Measurements from ENCODE around the gene UNC93A. TPM values are rescaled to one million over a fixed set of nuclear protein-coding genes. Genes with fewer than 3 reads are reported as not detected.
"Not testable (repeated sequence)": the region's sequence is repeated elsewhere in the genome, so short reads cannot be mapped to it uniquely, and the experiment has no call there.

The UNC93A gene
- total RNA-seq = not detected in 2 replicates
- total RNA-seq (2013) = not detected
- polyA plus RNA-seq = not detected in 2 replicates
- not detected in 2 replicates for polyA minus RNA-seq

- 47% methylated on average over 3 of the region's 7 CpGs for WGBS (ENCODE audit: insufficient coverage)
- no peaks in the 10 kb centered on the region for H3K4me1 Mint-ChIP-seq
- Histone ChIP-seq H3K4me2 (replicated peaks; ENCODE audit: low read depth, low read length, poor library complexity, severe bottlenecking) (no peak within 1 kb of the TSS), H3K36me3 (replicated peaks in 1 of 2; ENCODE audit: control extremely low read depth in 1 of 2, control insufficient read depth in 1 of 2, extremely low read depth in 1 of 2, insufficient read depth in 2 of 2, low read length in 1 of 2) (no peaks in the 10 kb centered on the region), H3K4me3 (ENCODE audit: control extremely low read depth in 1 of 5, extremely low read depth in 1 of 5, insufficient read depth in 1 of 5, low read depth in 2 of 5, low read length in 4 of 5) (no peak within 1 kb of the TSS), H3K9ac (ENCODE audit: low read length) (no peak within 1 kb of the TSS), H3K27ac (ENCODE audit: low read length in 2 of 2) (no peak within 1 kb of the TSS), H3K79me2 (ENCODE audit: control insufficient read depth, insufficient read depth, low read length) (no peaks in the 10 kb centered on the region), H2AFZ (ENCODE audit: insufficient read depth, low read depth, low read length, poor library complexity, severe bottlenecking) (no peak within 1 kb of the TSS), H3K9me3 (ENCODE audit: control extremely low read depth in 1 of 3, control insufficient read depth in 2 of 3, insufficient read depth in 1 of 3, low read length in 2 of 3) (peaks cover 0 to 2% (median 0%) of the 10 kb centered on the region in 3 donors), H3K27me3 (replicated peaks in 1 of 4; ENCODE audit: control extremely low read depth in 1 of 4, control insufficient read depth in 3 of 4, insufficient read depth in 4 of 4, low read length in 3 of 4) (peaks cover 0 to 5% (median 2%) of the 10 kb centered on the region in 4 experiments), H3K4me1 (ENCODE audit: control insufficient read depth in 2 of 2, insufficient read depth in 2 of 2, low read length in 2 of 2) (no peaks in the 10 kb centered on the region), H4K20me1 (ENCODE audit: control insufficient read depth, insufficient read depth, low read length, poor library complexity, severe bottlenecking) (no peaks in the 10 kb centered on the region)
- intact Hi-C loops (cut with micrococcal nuclease) = no loop called here
- DNase-seq = no peak
- POLR2A ChIA-PET = no interaction called here
- H3K27ac Mint-ChIP-seq = no peak within 1 kb of the TSS
- CTCF ChIA-PET = interaction anchor here (0.6 to 5.2 kb wide), 7 partner anchors 7 to 515 kb away, joined by 3 to 53 read pairs (median 5); no protein-coding TSS in a partner anchor
- H3K4me3 Mint-ChIP-seq = no peak within 1 kb of the TSS
- peaks cover 14% of the 10 kb centered on the region for H3K27me3 Mint-ChIP-seq
- H3K9me3 Mint-ChIP-seq (ENCODE audit: insufficient read depth) = no peaks in the 10 kb centered on the region
- no peak for ATAC-seq (ENCODE audit: low read depth)
- TF ChIP-seq EZH2 (IDR thresholded peaks at IDR 0.05; ENCODE audit: borderline replicate concordance, insufficient read depth, low read depth, low read length, poor library complexity, severe bottlenecking) = no peak
- TF ChIP-seq, protein P1, sequence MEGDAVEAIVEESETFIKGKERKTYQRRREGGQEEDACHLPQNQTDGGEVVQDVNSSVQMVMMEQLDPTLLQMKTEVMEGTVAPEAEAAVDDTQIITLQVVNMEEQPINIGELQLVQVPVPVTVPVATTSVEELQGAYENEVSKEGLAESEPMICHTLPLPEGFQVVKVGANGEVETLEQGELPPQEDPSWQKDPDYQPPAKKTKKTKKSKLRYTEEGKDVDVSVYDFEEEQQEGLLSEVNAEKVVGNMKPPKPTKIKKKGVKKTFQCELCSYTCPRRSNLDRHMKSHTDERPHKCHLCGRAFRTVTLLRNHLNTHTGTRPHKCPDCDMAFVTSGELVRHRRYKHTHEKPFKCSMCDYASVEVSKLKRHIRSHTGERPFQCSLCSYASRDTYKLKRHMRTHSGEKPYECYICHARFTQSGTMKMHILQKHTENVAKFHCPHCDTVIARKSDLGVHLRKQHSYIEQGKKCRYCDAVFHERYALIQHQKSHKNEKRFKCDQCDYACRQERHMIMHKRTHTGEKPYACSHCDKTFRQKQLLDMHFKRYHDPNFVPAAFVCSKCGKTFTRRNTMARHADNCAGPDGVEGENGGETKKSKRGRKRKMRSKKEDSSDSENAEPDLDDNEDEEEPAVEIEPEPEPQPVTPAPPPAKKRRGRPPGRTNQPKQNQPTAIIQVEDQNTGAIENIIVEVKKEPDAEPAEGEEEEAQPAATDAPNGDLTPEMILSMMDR (IDR thresholded peaks at IDR 0.05) = no peak
Measured at GRCh38 chr6:167290786-167291622, at the start of gene UNC93A. Gene UNC93A, plus strand, starts transcription at chr6:167291315. Its CDS starts 175 bp downstream, at chr6:167291490.

DNA sequence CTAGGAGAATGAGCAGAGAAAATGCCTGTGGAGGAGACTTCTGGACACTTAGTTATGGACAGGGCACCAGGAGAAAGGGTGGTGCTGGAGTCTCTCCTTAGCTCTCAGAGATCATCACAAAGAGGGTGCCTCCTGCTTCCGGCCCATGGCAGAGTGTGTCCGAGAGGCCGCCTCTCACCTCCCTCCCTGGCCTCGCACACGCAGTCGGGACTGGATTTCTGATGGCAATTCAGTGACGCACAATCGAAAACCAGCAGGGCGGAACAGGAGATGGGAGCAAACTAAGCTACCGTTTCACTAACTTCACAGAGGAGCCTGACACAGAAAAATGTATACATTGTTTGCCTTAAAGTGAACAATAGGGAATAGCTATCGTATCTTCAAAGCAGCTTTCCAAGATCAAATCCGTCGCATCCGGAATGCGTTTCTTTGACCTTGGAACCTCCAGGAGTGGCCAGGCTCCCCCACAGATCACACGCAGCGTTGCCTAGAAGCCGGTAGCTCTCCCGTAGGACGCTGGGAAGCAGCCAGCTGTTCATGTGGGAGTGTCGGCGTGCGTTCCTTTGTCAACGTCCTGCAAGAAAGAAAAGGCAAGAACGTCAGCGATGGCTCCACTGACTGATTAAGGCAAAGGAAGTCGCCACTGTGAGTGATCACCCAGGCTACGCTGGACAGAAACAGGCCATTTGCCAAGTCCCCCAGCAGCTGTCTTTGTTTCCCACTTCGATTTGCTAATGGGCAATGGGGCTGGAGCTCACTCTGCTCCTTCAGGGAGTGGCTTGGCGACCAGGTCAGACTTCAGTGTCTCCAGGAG, 49.6 kb upstream of the UNC93A start:
- POLR2A ChIA-PET; H2AFZ ChIP-seq (ENCODE audit: insufficient read depth, low read depth, low read length, poor library complexity, severe bottlenecking): not testable (repeated sequence)
- 69% methylated on average over 4 of the region's 30 CpGs for WGBS (ENCODE audit: insufficient coverage)

GRCh38 chr6:167242135-167242506, 49.0 kb upstream of the UNC93A start:
- H2AFZ ChIP-seq (ENCODE audit: insufficient read depth, low read depth, low read length, poor library complexity, severe bottlenecking); intact Hi-C loops (cut with micrococcal nuclease); H3K9me3 Mint-ChIP-seq (ENCODE audit: insufficient read depth); H3K4me3 Mint-ChIP-seq; ATAC-seq (ENCODE audit: low read depth); H3K27ac ChIP-seq (ENCODE audit: low read length in 2 of 2); DNase-seq; H3K79me2 ChIP-seq (ENCODE audit: control insufficient read depth, insufficient read depth, low read length); H3K27me3 ChIP-seq (replicated peaks in 1 of 4; ENCODE audit: control extremely low read depth in 1 of 4, control insufficient read depth in 3 of 4, insufficient read depth in 4 of 4, low read length in 3 of 4); H4K20me1 ChIP-seq (ENCODE audit: control insufficient read depth, insufficient read depth, low read length, poor library complexity, severe bottlenecking); H3K4me1 Mint-ChIP-seq; POLR2A ChIA-PET; H3K9me3 ChIP-seq (ENCODE audit: control extremely low read depth in 1 of 3, control insufficient read depth in 2 of 3, insufficient read depth in 1 of 3, low read length in 2 of 3); H3K36me3 ChIP-seq (replicated peaks in 1 of 2; ENCODE audit: control extremely low read depth in 1 of 2, control insufficient read depth in 1 of 2, extremely low read depth in 1 of 2, insufficient read depth in 2 of 2, low read length in 1 of 2); H3K9ac ChIP-seq (ENCODE audit: low read length); H3K4me2 ChIP-seq (replicated peaks; ENCODE audit: low read depth, low read length, poor library complexity, severe bottlenecking); H3K27ac Mint-ChIP-seq; H3K4me3 ChIP-seq (ENCODE audit: control extremely low read depth in 1 of 5, extremely low read depth in 1 of 5, insufficient read depth in 1 of 5, low read depth in 2 of 5, low read length in 4 of 5); H3K4me1 ChIP-seq (ENCODE audit: control insufficient read depth in 2 of 2, insufficient read depth in 2 of 2, low read length in 2 of 2); H3K27me3 Mint-ChIP-seq: not testable (repeated sequence)
- WGBS (ENCODE audit: insufficient coverage) = 100% methylated on average over 1 of the region's 7 CpGs
- CTCF ChIA-PET = interaction anchor here (0.6 kb wide), 1 partner anchor 654 kb away, joined by 3 read pairs; no protein-coding TSS in a partner anchor

More for the DNA sequence above, 49.6 kb upstream of the UNC93A start:
- H3K36me3 ChIP-seq (replicated peaks in 1 of 2; ENCODE audit: control extremely low read depth in 1 of 2, control insufficient read depth in 1 of 2, extremely low read depth in 1 of 2, insufficient read depth in 2 of 2, low read length in 1 of 2); H4K20me1 ChIP-seq (ENCODE audit: control insufficient read depth, insufficient read depth, low read length, poor library complexity, severe bottlenecking); intact Hi-C loops (cut with micrococcal nuclease); H3K27ac Mint-ChIP-seq; H3K4me1 Mint-ChIP-seq; H3K9me3 ChIP-seq (ENCODE audit: control extremely low read depth in 1 of 3, control insufficient read depth in 2 of 3, insufficient read depth in 1 of 3, low read length in 2 of 3); H3K4me3 ChIP-seq (ENCODE audit: control extremely low read depth in 1 of 5, extremely low read depth in 1 of 5, insufficient read depth in 1 of 5, low read depth in 2 of 5, low read length in 4 of 5); H3K9me3 Mint-ChIP-seq (ENCODE audit: insufficient read depth); ATAC-seq (ENCODE audit: low read depth); H3K4me3 Mint-ChIP-seq; H3K4me2 ChIP-seq (replicated peaks; ENCODE audit: low read depth, low read length, poor library complexity, severe bottlenecking); H3K4me1 ChIP-seq (ENCODE audit: control insufficient read depth in 2 of 2, insufficient read depth in 2 of 2, low read length in 2 of 2); H3K27me3 ChIP-seq (replicated peaks in 1 of 4; ENCODE audit: control extremely low read depth in 1 of 4, control insufficient read depth in 3 of 4, insufficient read depth in 4 of 4, low read length in 3 of 4); H3K79me2 ChIP-seq (ENCODE audit: control insufficient read depth, insufficient read depth, low read length); DNase-seq; H3K9ac ChIP-seq (ENCODE audit: low read length); CTCF ChIA-PET; H3K27ac ChIP-seq (ENCODE audit: low read length in 2 of 2): not testable (repeated sequence)
- H3K27me3 Mint-ChIP-seq = peaks cover 11% of the 10 kb centered on the region

Measured in B cell (primary cell).